GM12878 (cell line): Measurements from ENCODE around the gene APOH. TPM values are rescaled to one million over a fixed set of nuclear protein-coding genes. Genes with fewer than 3 reads are reported as not detected.
A peak's percentile ranks its signal among the peaks of the same experiment; 100 is the strongest.

Experiments used
- ATAC-seq: fragments of 200-7000 bp; cut with Tn5 transposase; 3 replicates; pipeline ENCODE4 v1.9.1; 2020; ENCODE audit warnings: mild to moderate bottlenecking, moderate library complexity
- BruUV-seq: library from RNA; stranded (reverse); fragments of 400-500 nt; replicated peaks from 2 replicates; lab custom pipeline; 2021; lab: Mats Ljungman, UMichigan
- CTCF ChIA-PET: fragments of 300-600 bp; sonication (Branson Sonifier 250); formaldehyde crosslinking; extraction: SDS; loops from one replicate; lab custom pipeline; 2021; ENCODE audit warnings: inconsistent platforms; lab: Yijun Ruan, JAX
- POLR2A ChIA-PET: fragments of 350-600 bp; formaldehyde crosslinking; extraction: SDS; loops from one replicate; lab custom pipeline; 2021; ENCODE audit warnings: inconsistent platforms; lab: Charles Lee
- RAD21 ChIA-PET: fragments of 300-600 bp; sonication (Branson Sonifier 250); formaldehyde crosslinking; loops from one replicate; lab custom pipeline; 2023; ENCODE audit warnings: antibody characterized with exemption; ENCODE audit not compliant: unreplicated experiment; lab: Charles Lee
- SMC1A ChIA-PET: fragments of 300-600 bp; sonication (Branson Sonifier 250); formaldehyde crosslinking; loops from one replicate; lab custom pipeline; 2023; ENCODE audit not compliant: unreplicated experiment, uncharacterized antibody; lab: Charles Lee
- DNase-seq: peaks from one replicate; pipeline ENCODE4 v3.0.0-alpha.2; 2011; ENCODE audit warnings: low read depth, low spot score
- FAIRE-seq: peaks from 3 replicates; lab custom pipeline; 2011; peaks lifted over from hg19 to GRCh38; lab: Jason Lieb, UNC
- H2AFZ ChIP-seq: 2 replicates; pipeline ENCODE4 v1.6.0; 2011; ENCODE audit warnings: low read depth, low read length, control low read depth; ENCODE audit not compliant: control insufficient read depth
- H3K27ac ChIP-seq: 2 replicates; pipeline ENCODE4 v1.5.1; 2011; ENCODE audit warnings: control low read depth; ENCODE audit not compliant: control insufficient read depth, insufficient read depth
- H3K27me3 ChIP-seq, 2 experiments: replicated peaks in 1 of 2; 2 replicates each; pipeline versions ENCODE4 v1.6.0 to v1.6.1; 2011; ENCODE audit warnings: low read length in 1 of 2; ENCODE audit not compliant: control insufficient read depth in 2 of 2, insufficient read depth in 2 of 2
- H3K36me3 ChIP-seq, 2 experiments: 2 replicates each; pipeline ENCODE4 v1.5.1; 2011; ENCODE audit warnings: low read length in 1 of 2; ENCODE audit not compliant: control insufficient read depth in 2 of 2, insufficient read depth in 2 of 2
- H3K4me1 ChIP-seq: 2 replicates; pipeline ENCODE4 v1.6.1; 2011; ENCODE audit warnings: mild to moderate bottlenecking, low read length, moderate library complexity, mixed read lengths; ENCODE audit not compliant: control insufficient read depth, insufficient read depth
- H3K4me2 ChIP-seq: 2 replicates; pipeline ENCODE4 v1.6.0; 2011; ENCODE audit warnings: control low read depth; ENCODE audit not compliant: control insufficient read depth, insufficient read depth
- H3K4me3 ChIP-seq: fragments of 200-600 bp; sonication (generic); 2 replicates; pipeline ENCODE4 v1.5.1; 2016
- H3K79me2 ChIP-seq: 2 replicates; pipeline ENCODE4 v1.6.0; 2011; ENCODE audit warnings: low read length; ENCODE audit not compliant: control insufficient read depth, insufficient read depth
- H3K9ac ChIP-seq: 2 replicates; pipeline ENCODE4 v1.8.0; 2011; ENCODE audit warnings: low read length, control low read depth, mixed read lengths; ENCODE audit not compliant: control insufficient read depth, insufficient read depth
- H3K9me3 ChIP-seq: replicated peaks from 3 replicates; pipeline ENCODE4 v1.5.1; 2011; ENCODE audit warnings: mild to moderate bottlenecking, low read length; ENCODE audit not compliant: control insufficient read depth, insufficient read depth
- H4K20me1 ChIP-seq: 2 replicates; pipeline ENCODE4 v1.6.0; 2011; ENCODE audit not compliant: control insufficient read depth, insufficient read depth
- CREB1 ChIP-seq: IDR thresholded peaks from 2 replicates; pipeline ENCODE4 v1.6.1; 2012; ENCODE audit warnings: low read depth, mild to moderate bottlenecking, inconsistent platforms
- DPF2 ChIP-seq: fragments of 450-650 bp; IDR thresholded peaks from 2 replicates; pipeline ENCODE4 v1.6.1; 2017; ENCODE audit warnings: mild to moderate bottlenecking
- FOXM1 ChIP-seq: IDR thresholded peaks from 2 replicates; pipeline ENCODE4 v1.6.1; 2012; ENCODE audit warnings: low read depth, mild to moderate bottlenecking, inconsistent platforms, low read length, moderate library complexity
- HDGF ChIP-seq: fragments of 450-650 bp; IDR thresholded peaks from 2 replicates; pipeline ENCODE4 v1.6.1; 2016; ENCODE audit warnings: antibody characterized with exemption
- MEF2B ChIP-seq: fragments of 450-650 bp; IDR thresholded peaks from 2 replicates; pipeline ENCODE4 v1.6.1; 2018; ENCODE audit warnings: mild to moderate bottlenecking, moderate library complexity; ENCODE audit not compliant: partially characterized antibody, poor library complexity, severe bottlenecking
- RUNX3 ChIP-seq: IDR thresholded peaks from 2 replicates; pipeline ENCODE4 v1.6.1; 2012; ENCODE audit warnings: low read length, inconsistent platforms
- SMAD5 ChIP-seq: IDR thresholded peaks from 2 replicates; pipeline ENCODE4 v1.6.1; 2016; ENCODE audit warnings: antibody characterized with exemption, low read depth
- SMARCA5 ChIP-seq: fragments of 450-650 bp; IDR thresholded peaks from 2 replicates; pipeline ENCODE4 v1.6.1; 2017; ENCODE audit warnings: mild to moderate bottlenecking
- ZNF24 ChIP-seq: fragments of 450-650 bp; IDR thresholded peaks from 2 replicates; pipeline ENCODE4 v1.6.1; 2017; ENCODE audit warnings: antibody characterized with exemption, mild to moderate bottlenecking
- WGBS: methylation state at CpG from one replicate; pipeline ENCODE4 v1.1.6; 2016; ENCODE audit warnings: low lambda C conversion rate; ENCODE audit not compliant: insufficient replicate concordance, insufficient coverage; ENCODE audit errors: missing lambda C conversion rate; 5-methylcytosine and 5-hydroxymethylcytosine counted together
- in situ Hi-C: fragments of 300-500 bp; cut with MboI; formaldehyde crosslinking; loops from 9 replicates; pipeline ENCODE4 v1.14.3; 2018; ENCODE audit warnings: mixed read lengths
- intact Hi-C: fragments of 100-400 bp; cut with micrococcal nuclease; formaldehyde crosslinking; loops from one replicate; pipeline ENCODE4 v1.14.2; 2022; ENCODE audit not compliant: unreplicated experiment
- polyA plus RNA-seq, 11 experiments: library from polyadenylated mRNA; depleted of rRNA in 4 of 11; unstranded in 6 of 11; stranded (reverse) in 5 of 11; fragments of >200 nt; fragmentation: Nextera tagmentation in 4 of 11; fragmentation: Illumina TruSeq in 1 of 11; extraction: Ambion mirVana in 4 of 11; extraction: Trizol in 1 of 11; gene quantifications; 1 replicate in 1 of 11; 2 replicates in 10 of 11; pipeline versions ENCODE4 v1.2.1 to v1.2.3, GENCODE V29; 2011 to 2016; ENCODE audit warnings: inconsistent platforms in 2 of 11, missing spikeins in 2 of 11, low read depth in 1 of 11
- total RNA-seq, 4 experiments: library from RNA; depleted of rRNA in 3 of 4; stranded (reverse); fragments of >200 nt in 3 of 4; fragmentation: Illumina TruSeq in 1 of 4; extraction: Trizol in 1 of 4; gene quantifications; 2 replicates each; pipeline versions ENCODE4 v1.2.1 to v1.2.3, GENCODE V29; 2013 to 2021
- TF ChIP-seq, protein P1 (sequence below): fragments of 450-650 bp; IDR thresholded peaks from 2 replicates; pipeline ENCODE4 v1.6.1; 2017; ENCODE audit warnings: borderline replicate concordance
- TF ChIP-seq, protein P2 (sequence below): fragments of 450-650 bp; IDR thresholded peaks from 2 replicates; pipeline ENCODE4 v1.6.1; 2016; ENCODE audit warnings: mild to moderate bottlenecking
- TF ChIP-seq, protein P3 (sequence below), 3 experiments: IDR thresholded peaks in 2 of 3; conservative IDR thresholded peaks in 1 of 3; 2 replicates each; pipeline ENCODE4 v1.5.1; 2011; ENCODE audit warnings: low read depth in 3 of 3, low read length in 3 of 3, mild to moderate bottlenecking in 3 of 3, control low read depth in 2 of 3, moderate library complexity in 2 of 3, inconsistent platforms in 1 of 3, mixed read lengths in 1 of 3; ENCODE audit not compliant: control insufficient read depth in 2 of 3, insufficient read depth in 1 of 3; ENCODE audit errors: extremely low read depth in 1 of 3

APOH gene
- total and polyA plus RNA-seq, 10 of the 15 experiments (the other 5 are each of a cell fraction or from before 2014, with no cell fraction given): 1.8 TPM; not detected in 9

DNA sequence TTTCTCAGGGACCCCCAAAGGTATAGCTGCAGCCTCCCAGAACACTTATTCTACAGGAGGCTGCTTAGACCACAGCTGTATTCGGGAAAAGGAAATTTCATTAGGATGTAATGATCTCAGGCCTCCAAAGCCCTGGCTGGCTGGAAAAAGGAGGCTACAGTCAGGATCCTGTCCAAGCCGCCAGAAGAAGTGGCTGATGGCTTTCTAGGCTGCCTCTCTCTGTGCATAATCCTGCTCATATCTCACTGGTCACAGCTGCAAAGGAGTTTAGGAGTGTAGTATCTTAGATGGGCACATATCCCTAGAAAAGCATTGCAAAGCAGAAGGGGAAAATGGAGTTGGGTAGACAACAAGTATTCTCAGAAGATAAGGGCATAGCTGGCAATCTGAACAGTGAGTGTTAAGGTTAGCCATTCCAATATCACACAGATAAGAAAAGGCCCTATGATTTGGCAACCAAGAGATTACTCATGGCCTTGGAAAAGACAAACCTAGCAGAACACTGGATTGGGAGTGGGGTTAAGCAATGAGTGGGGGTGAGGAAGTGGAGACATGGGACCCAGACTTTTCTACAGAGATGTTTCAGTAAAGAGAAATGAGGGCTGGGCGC, 47.2 kb upstream of the APOH start:
- no peak overlapping the region for H3K27ac ChIP-seq
- no peaks in the 10 kb centered on the region for H3K4me1 ChIP-seq
- H3K9me3 ChIP-seq: no peaks in the 10 kb centered on the region
- intact Hi-C loops: no loop called here
- DNase-seq (no peak), FAIRE-seq (no peak), ATAC-seq (no peak)
- no peaks in the 10 kb centered on the region for H3K79me2 ChIP-seq
- ChIA-PET CTCF (interaction anchor here (1.3 kb wide), 1 partner anchor 290 kb away, joined by 3 read pairs; no protein-coding TSS in a partner anchor), SMC1A (interaction anchor here (1.7 kb wide), 1 partner anchor 24 kb away, joined by 4 read pairs; no protein-coding TSS in a partner anchor), POLR2A (interaction anchor here (0.6 kb wide), 1 partner anchor 45 kb away, joined by 3 read pairs; no protein-coding TSS in a partner anchor), RAD21 (interaction anchor here (0.8 kb wide), 1 partner anchor 9 kb away, joined by 3 read pairs; no protein-coding TSS in a partner anchor)
- no peak for TF ChIP-seq HDGF
- TF ChIP-seq SMARCA5: no peak
- TF ChIP-seq, protein P1, sequence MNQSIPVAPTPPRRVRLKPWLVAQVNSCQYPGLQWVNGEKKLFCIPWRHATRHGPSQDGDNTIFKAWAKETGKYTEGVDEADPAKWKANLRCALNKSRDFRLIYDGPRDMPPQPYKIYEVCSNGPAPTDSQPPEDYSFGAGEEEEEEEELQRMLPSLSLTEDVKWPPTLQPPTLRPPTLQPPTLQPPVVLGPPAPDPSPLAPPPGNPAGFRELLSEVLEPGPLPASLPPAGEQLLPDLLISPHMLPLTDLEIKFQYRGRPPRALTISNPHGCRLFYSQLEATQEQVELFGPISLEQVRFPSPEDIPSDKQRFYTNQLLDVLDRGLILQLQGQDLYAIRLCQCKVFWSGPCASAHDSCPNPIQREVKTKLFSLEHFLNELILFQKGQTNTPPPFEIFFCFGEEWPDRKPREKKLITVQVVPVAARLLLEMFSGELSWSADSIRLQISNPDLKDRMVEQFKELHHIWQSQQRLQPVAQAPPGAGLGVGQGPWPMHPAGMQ: no peak
- TF ChIP-seq FOXM1: no peak
- no peak for TF ChIP-seq ZNF24
- no TSS peak for BruUV-seq
- no peaks in the 10 kb centered on the region for H4K20me1 ChIP-seq
- no peak overlapping the region for H3K4me3 ChIP-seq
- in situ Hi-C loops: no loop called here
- no peak overlapping the region for H2AFZ ChIP-seq
- H3K4me2 ChIP-seq: no peak overlapping the region
- no peaks in the 10 kb centered on the region for H3K36me3 ChIP-seq
- no peaks in the 10 kb centered on the region for H3K27me3 ChIP-seq
- 6% methylated on average over 3 of the region's 3 CpGs for WGBS
- H3K9ac ChIP-seq: no peak overlapping the region

DNA sequence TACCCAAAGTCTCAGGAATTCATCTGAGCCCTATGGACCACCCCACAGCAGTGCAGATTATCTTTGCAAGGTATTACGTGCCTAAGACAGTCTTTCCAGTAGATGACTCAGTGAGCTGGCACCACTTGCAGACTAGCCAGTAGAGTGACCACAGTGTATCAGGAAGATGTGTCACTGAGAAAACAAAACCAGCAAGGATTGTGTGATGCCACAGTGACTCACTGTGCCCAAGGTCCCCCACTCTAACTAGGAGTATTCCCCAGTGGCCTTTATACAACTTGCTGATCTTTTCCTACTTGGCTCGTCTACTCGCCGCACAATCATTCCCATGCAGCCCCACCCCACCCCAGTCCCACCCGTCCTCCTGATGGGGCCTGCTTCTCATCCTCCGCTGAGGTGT, 46.4 kb upstream of the APOH start:
- H3K4me1 ChIP-seq: no peaks in the 10 kb centered on the region
- no peak overlapping the region for H3K9ac ChIP-seq
- RAD21 ChIA-PET: interaction anchor here (0.8 kb wide), 1 partner anchor 9 kb away, joined by 3 read pairs; no protein-coding TSS in a partner anchor
- H3K27ac ChIP-seq: no peak overlapping the region
- no peaks in the 10 kb centered on the region for H3K36me3 ChIP-seq
- no peaks in the 10 kb centered on the region for H3K9me3 ChIP-seq
- H4K20me1 ChIP-seq: no peaks in the 10 kb centered on the region
- H3K27me3 ChIP-seq: no peaks in the 10 kb centered on the region
- BruUV-seq: no TSS peak
- no peaks in the 10 kb centered on the region for H3K79me2 ChIP-seq
- 31% methylated on average over 4 of the region's 6 CpGs for WGBS
- intact Hi-C loops: no loop called here
- no peak overlapping the region for H2AFZ ChIP-seq
- H3K4me2 ChIP-seq: no peak overlapping the region
- H3K4me3 ChIP-seq: no peak overlapping the region
- ATAC-seq (0 out of 3 replicates have a peak, but pooled peaks have one; percentile 18), FAIRE-seq (no peak), DNase-seq (no peak)
- POLR2A ChIA-PET: no interaction called here
- CTCF ChIA-PET: interaction anchor here (1.1 kb wide), 1 partner anchor 18 kb away, joined by 3 read pairs; no protein-coding TSS in a partner anchor
- in situ Hi-C loops: no loop called here
- SMC1A ChIA-PET: interaction anchor here (0.6 to 1.7 kb wide), 2 partner anchors 25 to 335 kb away, joined by 3 to 4 read pairs; no protein-coding TSS in a partner anchor
- TF ChIP-seq DPF2 (no peak), RUNX3 (no peak), CREB1 (no peak), MEF2B (no peak), SMAD5 (no peak)
- TF ChIP-seq, protein P2, sequence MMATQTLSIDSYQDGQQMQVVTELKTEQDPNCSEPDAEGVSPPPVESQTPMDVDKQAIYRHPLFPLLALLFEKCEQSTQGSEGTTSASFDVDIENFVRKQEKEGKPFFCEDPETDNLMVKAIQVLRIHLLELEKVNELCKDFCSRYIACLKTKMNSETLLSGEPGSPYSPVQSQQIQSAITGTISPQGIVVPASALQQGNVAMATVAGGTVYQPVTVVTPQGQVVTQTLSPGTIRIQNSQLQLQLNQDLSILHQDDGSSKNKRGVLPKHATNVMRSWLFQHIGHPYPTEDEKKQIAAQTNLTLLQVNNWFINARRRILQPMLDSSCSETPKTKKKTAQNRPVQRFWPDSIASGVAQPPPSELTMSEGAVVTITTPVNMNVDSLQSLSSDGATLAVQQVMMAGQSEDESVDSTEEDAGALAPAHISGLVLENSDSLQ: no peak
- TF ChIP-seq, protein P3, sequence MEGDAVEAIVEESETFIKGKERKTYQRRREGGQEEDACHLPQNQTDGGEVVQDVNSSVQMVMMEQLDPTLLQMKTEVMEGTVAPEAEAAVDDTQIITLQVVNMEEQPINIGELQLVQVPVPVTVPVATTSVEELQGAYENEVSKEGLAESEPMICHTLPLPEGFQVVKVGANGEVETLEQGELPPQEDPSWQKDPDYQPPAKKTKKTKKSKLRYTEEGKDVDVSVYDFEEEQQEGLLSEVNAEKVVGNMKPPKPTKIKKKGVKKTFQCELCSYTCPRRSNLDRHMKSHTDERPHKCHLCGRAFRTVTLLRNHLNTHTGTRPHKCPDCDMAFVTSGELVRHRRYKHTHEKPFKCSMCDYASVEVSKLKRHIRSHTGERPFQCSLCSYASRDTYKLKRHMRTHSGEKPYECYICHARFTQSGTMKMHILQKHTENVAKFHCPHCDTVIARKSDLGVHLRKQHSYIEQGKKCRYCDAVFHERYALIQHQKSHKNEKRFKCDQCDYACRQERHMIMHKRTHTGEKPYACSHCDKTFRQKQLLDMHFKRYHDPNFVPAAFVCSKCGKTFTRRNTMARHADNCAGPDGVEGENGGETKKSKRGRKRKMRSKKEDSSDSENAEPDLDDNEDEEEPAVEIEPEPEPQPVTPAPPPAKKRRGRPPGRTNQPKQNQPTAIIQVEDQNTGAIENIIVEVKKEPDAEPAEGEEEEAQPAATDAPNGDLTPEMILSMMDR (IDR thresholded peaks at IDR 0.05 in 2 of 3, conservative IDR thresholded peaks at IDR 0.05 in 1 of 3; ENCODE audit: control insufficient read depth in 2 of 3, extremely low read depth in 1 of 3, insufficient read depth in 1 of 3, low read depth in 3 of 3, low read length in 3 of 3): no peak
